Lung (tissue), 16 donors: Measurements from ENCODE around the gene PUSL1. TPM values are rescaled to one million over a fixed set of nuclear protein-coding genes. Genes with fewer than 3 reads are reported as not detected.

ENCODE experiments used
- ATAC-seq: fragments of 200-7000 bp; cut with Tn5 transposase; one replicate; pipeline ENCODE4 v1.9.1; 2020; ENCODE audit warnings: moderate number of reproducible peaks; ENCODE audit not compliant: insufficient read depth, low FRiP score
- DNase-seq, 3 donors: peaks; one replicate each; pipeline ENCODE4 v3.0.0-alpha.2; 2013 to 2017
- H3K27ac ChIP-seq, 2 donors: one replicate each; pipeline ENCODE4 v1.5.1; 2013; ENCODE audit warnings: mild to moderate bottlenecking in 2 of 2, moderate library complexity in 2 of 2, control low read depth in 1 of 2, inconsistent platforms in 1 of 2, low read depth in 1 of 2, low read length in 1 of 2
- H3K27me3 ChIP-seq, 3 donors: one replicate each; pipeline ENCODE4 v1.5.1; 2013; ENCODE audit warnings: low read length in 2 of 3; ENCODE audit not compliant: control insufficient read depth in 3 of 3, insufficient read depth in 3 of 3
- H3K36me3 ChIP-seq, 4 donors: one replicate each; pipeline ENCODE4 v1.5.1; 2013; ENCODE audit warnings: low read length in 4 of 4, mild to moderate bottlenecking in 1 of 4, moderate library complexity in 1 of 4; ENCODE audit not compliant: control insufficient read depth in 4 of 4, insufficient read depth in 4 of 4
- H3K4me1 ChIP-seq, 5 donors: one replicate each; pipeline ENCODE4 v1.5.1; 2013; ENCODE audit warnings: low read length in 5 of 5, mild to moderate bottlenecking in 2 of 5, moderate library complexity in 1 of 5; ENCODE audit not compliant: control insufficient read depth in 5 of 5, insufficient read depth in 5 of 5
- H3K4me3 ChIP-seq: one replicate; pipeline ENCODE4 v1.5.1; 2013; ENCODE audit warnings: mild to moderate bottlenecking, control low read depth, moderate library complexity
- H3K9ac ChIP-seq, 2 donors: one replicate each; pipeline ENCODE4 v1.5.1; 2013; ENCODE audit warnings: low read length in 2 of 2, control low read depth in 1 of 2; ENCODE audit not compliant: insufficient read depth in 1 of 2
- H3K9me3 ChIP-seq, 4 donors: one replicate each; pipeline ENCODE4 v1.5.1; 2013; ENCODE audit warnings: low read length in 3 of 4, mild to moderate bottlenecking in 1 of 4, moderate library complexity in 1 of 4; ENCODE audit not compliant: control insufficient read depth in 4 of 4, insufficient read depth in 3 of 4
- CTCF ChIP-seq: IDR thresholded peaks from 2 replicates; pipeline ENCODE4 v1.5.1; 2012; ENCODE audit warnings: mild to moderate bottlenecking; ENCODE audit errors: control extremely low read depth, extremely low read depth
- WGBS, 2 donors: extraction: QIAGEN DNeasy Blood & Tissue Kit; methylation state at CpG; one replicate each; pipeline ENCODE4 v1.1.7; 2013; 5-methylcytosine and 5-hydroxymethylcytosine counted together
- long read RNA-seq, 5 donors: transcript quantifications; one replicate each; lab custom pipeline, GENCODE V29; 2026
- polyA plus RNA-seq, 2 donors: library from polyadenylated mRNA; stranded (reverse); fragments of 200-250 nt; gene quantifications; one replicate each; pipeline ENCODE4 v1.2.1, GENCODE V29; 2013
- total RNA-seq, 2 donors: library from RNA; depleted of rRNA in 1 of 2; stranded (reverse); fragments of >200 nt in 1 of 2; gene quantifications; one replicate each; pipeline ENCODE4 v1.2.1, GENCODE V29; 2014 to 2021
- donor health status: control.
- donor health status: control.
- donor health status: Bipolar disorder and iron deficiency.
- donor health status: healthy.
- donor health status: DM: yes; HTN: yes; CAD: no.

PUSL1 gene
- total RNA-seq (10 to 100 TPM; 11.3 to 21.1 TPM), polyA plus RNA-seq (10 to 100 TPM; 16.1 to 23.7 TPM)
- long read RNA-seq, donor 1, partial matches to known transcripts: 0 of 2 reads
- long read RNA-seq, donor 1, other reads (novel, unspliced or antisense): 0 of 2 reads
- long read RNA-seq, donor 2, partial matches to known transcripts: 51 of 52 reads
- long read RNA-seq, donor 2, other reads (novel, unspliced or antisense): 0 of 52 reads
- long read RNA-seq, donor 3, partial matches to known transcripts: 27 of 35 reads
- long read RNA-seq, donor 3, other reads (novel, unspliced or antisense): 6 of 35 reads
- long read RNA-seq, donor 4, partial matches to known transcripts: 42 of 45 reads
- long read RNA-seq, donor 4, other reads (novel, unspliced or antisense): 0 of 45 reads
- long read RNA-seq, donor 5, partial matches to known transcripts: 66 of 93 reads
- long read RNA-seq, donor 5, other reads (novel, unspliced or antisense): 23 of 93 reads

- DNase-seq (peak; percentile 93 to 96 (median 94)), ATAC-seq (peak; percentile 78)
- H3K4me1 ChIP-seq: peaks cover 11 to 42% (median 17%) of the 10 kb centered on the region in 5 donors
- H3K9me3 ChIP-seq: no peaks in the 10 kb centered on the region
- TF ChIP-seq CTCF: no peak
- peak within 1 kb of the TSS; percentile 79 for H3K4me3 ChIP-seq
- peak within 1 kb of the TSS; percentile 25 to 26 for H3K9ac ChIP-seq
- H3K27me3 ChIP-seq: no peaks in the 10 kb centered on the region
- WGBS, 2 donors: 0 to 1% methylated on average over 75 to 130 of the region's 131 CpGs
- peak within 1 kb of the TSS; percentile 91 to 96 for H3K27ac ChIP-seq
- peaks cover 0 to 30% (median 10%) of the 10 kb centered on the region in 4 donors for H3K36me3 ChIP-seq
Observed at GRCh38 chr1:1307923-1308755, at the start of gene PUSL1, which contains the start of gene ACAP3. TSS of gene PUSL1 (plus strand) at chr1:1308597. CDS start at chr1:1308644, 47 bp downstream. TSS of gene ACAP3 (minus strand) at chr1:1307930. CDS start at chr1:1307815, 115 bp downstream.

GRCh38 chr1:1259119-1259488, 49.3 kb upstream of the PUSL1 start:
- H3K27ac ChIP-seq: no peak overlapping the region
- 96 to 97% methylated on average over 22 of the region's 22 CpGs for WGBS, 2 donors
- no peaks in the 10 kb centered on the region for H3K27me3 ChIP-seq
- TF ChIP-seq CTCF: no peak
- H3K36me3 ChIP-seq: peaks cover 8 to 64% (median 16%) of the 10 kb centered on the region in 4 donors
- DNase-seq (no peak), ATAC-seq (no peak)
- H3K4me1 ChIP-seq: peaks cover 0 to 10% (median 0%) of the 10 kb centered on the region in 5 donors
- H3K9me3 ChIP-seq: peaks cover 0 to 5% (median 0%) of the 10 kb centered on the region in 4 donors
- H3K9ac ChIP-seq: no peak overlapping the region
- H3K4me3 ChIP-seq: no peak overlapping the region

- no peak overlapping the region for H3K9ac ChIP-seq
- H3K27me3 ChIP-seq: no peaks in the 10 kb centered on the region
- no peak for DNase-seq
- no peak for ATAC-seq
- peaks cover 0 to 5% (median 0%) of the 10 kb centered on the region in 4 donors for H3K9me3 ChIP-seq
- no peak for TF ChIP-seq CTCF
- H3K4me3 ChIP-seq: no peak overlapping the region
- peaks cover 0 to 10% (median 0%) of the 10 kb centered on the region in 5 donors for H3K4me1 ChIP-seq
- no peak overlapping the region for H3K27ac ChIP-seq
- peaks cover 8 to 61% (median 14%) of the 10 kb centered on the region in 4 donors for H3K36me3 ChIP-seq
- WGBS, 2 donors: 95% methylated on average over 18 of the region's 18 CpGs
Observed at GRCh38 chr1:1259540-1259939, 48.9 kb upstream of the PUSL1 start.
